HG03432 (cell line): ENCODE data around the gene PPP1R14C.

Experiments
- ATAC-seq: cut with Tn5 transposase; IDR thresholded peaks from one replicate; pipeline ENCODE4 v1.9.1; 2021; ENCODE audit warnings: mild to moderate bottlenecking, moderate library complexity; ENCODE audit not compliant: unreplicated experiment

PPP1R14C gene

DNA sequence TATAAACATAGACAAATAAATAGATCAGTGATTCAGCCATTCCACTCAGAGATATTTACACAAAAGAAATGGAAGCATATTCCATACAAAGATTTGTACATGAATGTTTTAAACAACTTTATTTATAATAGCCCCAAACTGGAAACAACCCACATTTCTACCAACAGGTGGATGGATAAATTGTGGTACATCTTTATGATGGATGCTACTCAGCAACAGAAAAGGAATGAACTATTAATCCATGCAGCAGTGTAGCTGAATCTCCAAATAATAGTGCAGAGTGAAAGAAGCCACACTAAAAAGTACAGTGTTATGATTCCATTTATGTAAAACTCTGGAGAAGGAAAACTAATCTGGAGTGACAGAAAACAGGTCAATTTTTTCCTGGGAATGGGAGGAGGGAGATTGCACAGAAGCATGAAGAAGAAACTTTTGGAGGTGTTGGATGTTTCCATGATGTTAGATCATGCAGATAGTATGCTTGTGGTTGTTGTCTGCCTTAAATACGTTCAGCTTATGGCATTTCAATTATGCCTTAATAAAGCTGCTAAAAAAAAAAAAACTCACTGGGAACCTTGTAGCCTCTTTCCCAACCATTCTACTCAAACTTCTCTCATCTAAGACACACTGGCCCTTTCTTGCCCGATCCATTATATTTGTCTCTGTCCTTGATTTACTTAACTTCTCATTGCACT lies 100.9 kb downstream of the PPP1R14C start:
- ATAC-seq: no peak

DNA sequence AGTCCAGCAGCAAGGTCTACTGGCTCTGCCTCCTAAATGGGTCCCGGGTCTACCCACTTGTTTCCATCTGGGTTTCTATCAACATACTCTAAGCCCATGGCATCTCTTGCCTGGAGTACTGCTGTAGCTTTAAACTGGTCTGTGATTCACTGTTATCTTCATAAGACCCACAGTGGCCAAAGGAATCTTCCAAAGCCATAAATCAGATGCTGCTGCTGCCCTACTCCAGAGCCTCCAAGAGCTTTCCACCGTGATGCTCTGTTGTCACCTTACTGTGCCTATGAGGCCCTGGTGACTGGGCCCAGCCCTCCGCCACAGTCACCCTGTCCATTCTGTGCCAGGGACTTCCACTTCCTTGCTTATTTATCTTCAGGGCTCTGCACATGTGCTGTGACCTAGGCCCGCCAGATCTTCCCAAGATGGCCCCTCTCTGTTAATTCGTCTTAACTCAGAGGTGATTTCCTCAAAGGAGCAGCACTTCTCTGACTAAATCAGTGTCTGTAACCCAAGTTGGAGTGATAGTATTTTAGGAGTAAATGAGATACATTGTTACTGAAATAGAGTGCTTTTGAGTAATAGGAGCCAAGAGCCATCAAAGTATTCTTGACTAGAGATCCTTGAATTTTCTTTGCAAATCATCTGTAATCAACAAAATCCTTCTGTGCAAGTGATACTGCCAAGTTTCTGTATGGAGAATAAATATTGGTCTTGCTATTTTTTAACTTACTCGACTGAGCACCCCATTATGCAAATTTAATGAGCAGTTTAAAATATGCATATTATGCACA lies 102.5 kb downstream of the PPP1R14C start:
- ATAC-seq: no peak

DNA sequence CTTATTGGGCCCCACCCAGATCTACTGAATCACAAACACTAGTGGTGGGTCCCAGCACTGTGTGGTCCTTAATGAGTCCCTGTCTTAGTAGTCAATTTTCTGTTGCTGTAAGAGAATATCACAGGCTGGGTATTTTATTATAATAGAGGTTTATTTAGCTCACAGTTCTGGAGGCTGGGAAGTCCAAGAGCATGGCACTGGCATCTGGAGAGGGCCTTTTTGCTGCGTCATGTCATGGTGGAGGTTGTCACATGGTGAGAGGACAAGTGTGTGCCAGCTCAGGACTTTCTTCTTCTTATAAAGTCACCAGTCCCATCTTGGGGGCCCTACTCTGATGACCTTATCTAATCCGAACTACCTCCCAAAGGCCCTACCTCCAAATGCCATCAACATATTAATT lies 105.0 kb downstream of the PPP1R14C start:
- no peak for ATAC-seq

DNA sequence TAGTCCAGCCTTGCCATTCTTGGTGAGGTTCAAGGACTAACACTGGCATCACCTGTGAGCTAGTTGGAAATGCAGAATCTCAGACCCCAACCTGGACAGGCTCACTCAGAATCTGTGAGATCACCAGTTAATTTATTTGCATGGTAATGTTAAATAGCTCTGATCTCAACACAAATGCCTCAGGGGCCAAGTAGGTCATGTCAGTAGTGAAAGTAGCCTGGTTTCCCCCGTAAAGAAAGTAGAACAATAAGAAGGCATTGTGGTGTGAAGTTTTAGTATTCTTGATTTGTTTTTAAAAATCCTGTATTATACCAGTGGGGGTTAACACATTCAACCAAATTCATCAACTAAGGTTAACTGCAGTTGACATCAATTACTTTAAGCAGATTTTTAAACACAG lies 105.5 kb downstream of the PPP1R14C start:
- ATAC-seq: no peak

DNA sequence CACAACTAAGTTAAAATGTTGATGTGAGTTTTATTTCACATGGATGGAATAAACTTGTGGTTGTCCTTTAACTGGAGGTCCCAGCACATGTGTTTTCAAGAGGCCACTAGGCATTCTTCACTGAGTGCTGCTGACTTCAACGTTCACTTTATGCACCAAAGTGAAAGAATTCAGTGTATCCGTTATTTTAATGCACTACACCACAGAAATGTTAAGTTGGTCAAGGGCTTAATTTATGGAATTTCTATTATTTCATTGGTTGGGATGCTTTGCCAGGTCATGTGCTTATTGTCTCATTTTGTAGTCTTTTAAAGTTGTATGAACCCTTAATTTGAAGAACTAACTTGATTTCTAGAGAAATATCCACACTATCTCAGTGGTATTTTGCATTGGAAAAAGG lies 106.4 kb downstream of the PPP1R14C start:
- ATAC-seq: no peak

DNA sequence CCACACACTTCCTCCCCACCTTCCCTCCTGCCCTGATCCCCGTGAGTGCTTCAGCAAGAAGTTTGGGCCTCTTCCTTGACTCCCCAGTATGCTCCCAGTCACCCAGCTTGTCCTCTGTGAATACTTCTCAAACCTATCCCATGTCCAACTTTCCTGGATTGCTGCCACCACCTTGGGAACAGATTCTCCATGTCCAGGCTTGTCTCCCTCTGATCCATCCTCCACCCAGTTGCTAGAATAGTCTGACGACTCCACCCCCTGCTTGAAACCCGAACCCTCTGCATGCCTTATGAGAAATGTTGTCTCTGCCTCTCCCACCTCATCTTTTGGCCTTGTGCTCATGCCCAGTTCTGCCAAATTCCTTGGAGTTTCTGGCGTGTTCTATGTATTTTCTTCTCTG lies 108.0 kb downstream of the PPP1R14C start:
- no peak for ATAC-seq

DNA sequence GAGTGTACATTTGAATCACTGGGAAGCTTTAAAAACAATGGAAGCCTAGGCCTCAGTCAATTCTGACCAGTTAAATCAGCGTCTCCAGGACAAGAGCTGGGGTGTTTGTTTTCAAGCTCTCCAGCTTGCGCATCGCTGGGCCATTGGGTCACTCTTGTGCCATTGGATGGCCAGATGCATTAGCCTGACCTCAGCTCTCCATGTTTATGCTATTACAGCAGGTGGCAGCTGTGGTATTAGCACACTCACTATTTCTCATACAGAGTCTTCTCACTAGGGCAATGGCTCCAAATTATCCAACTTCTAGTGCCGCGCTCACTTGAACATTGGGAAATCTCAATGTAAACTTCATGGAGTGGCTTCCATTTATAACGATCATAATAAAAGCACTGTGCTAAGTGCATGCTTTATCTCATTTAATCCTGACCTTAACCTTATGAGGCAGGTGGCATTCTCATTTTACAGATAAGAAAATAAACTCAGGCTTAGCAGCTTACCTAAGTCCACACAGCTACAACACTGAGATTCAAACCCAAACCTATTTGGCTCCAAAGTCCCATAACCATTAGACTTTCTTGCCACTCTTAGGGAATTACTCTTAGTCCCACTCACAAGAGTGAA lies 108.8 kb downstream of the PPP1R14C start:
- ATAC-seq: no peak

DNA sequence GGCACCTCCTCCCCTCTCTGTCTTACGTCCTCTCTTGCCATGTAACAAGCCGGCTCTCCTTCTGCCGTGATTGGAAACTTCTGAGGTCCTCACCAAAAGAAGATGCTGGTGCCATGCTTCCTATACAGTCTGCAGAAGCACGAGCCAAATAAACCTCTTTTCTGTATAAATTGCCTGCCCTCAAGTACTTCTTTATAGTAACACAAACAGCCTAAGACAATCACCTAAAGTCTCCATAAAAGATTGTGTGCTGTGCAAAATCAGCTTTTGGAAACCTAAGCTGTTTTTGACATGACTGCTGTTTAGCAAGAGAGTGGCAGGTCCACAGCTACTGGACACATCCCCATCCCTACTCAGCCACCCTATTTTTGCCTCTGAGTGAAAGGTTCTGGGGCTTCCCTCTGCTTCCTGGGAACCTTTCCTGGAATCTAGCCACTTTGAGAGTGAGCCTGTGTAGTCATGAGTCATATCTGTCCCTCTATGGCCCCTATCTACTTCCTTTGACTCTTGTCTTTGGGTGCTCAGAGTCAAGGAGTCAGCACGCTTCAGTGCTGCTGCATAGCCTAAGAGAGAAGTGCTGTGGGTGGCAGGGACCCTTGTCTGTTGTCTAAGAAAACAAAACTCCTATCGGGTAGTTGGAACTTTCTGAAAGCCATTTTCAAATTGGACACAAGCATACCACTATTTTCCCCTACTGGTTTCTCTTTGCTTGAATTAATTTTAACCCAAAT lies 110.0 kb downstream of the PPP1R14C start:
- no peak for ATAC-seq

DNA sequence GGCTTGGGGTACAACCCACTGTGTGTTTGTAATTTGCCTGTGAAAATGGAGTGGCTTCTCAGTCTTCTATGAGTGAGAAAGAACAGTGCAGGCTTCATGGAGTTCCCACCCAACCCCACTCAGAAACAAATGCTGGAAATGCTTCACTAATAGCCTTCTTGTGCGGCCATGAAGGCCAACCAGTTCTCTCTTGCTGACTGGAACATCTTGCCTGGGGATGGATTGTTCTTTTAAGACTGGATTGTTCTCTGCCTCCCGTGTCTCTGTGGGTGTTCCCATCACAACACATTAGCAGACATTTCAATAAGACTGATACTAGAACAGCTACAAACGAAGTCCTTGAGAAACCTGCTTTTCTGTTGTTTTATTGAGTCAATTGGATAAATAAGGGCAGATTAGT lies 110.6 kb downstream of the PPP1R14C start:
- no peak for ATAC-seq

DNA sequence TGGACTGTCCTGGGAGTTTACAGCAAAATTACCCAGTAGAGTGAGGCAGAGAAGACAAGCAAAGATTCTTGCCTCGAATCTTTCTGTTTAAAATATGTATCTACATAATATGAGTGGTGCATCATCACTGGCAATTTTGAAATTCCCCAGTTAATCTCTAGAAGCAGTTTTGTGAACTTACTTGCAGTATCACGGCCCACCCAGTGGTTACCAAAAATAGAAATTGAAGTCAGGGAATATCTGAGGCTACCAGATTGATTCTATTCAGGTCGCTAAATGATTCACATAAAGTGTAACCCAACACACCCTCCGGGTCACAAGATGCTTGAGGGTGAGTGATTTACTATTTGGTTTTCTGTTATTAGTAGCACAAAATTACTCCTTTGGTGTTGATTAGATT lies 111.9 kb downstream of the PPP1R14C start:
- ATAC-seq: no peak

DNA sequence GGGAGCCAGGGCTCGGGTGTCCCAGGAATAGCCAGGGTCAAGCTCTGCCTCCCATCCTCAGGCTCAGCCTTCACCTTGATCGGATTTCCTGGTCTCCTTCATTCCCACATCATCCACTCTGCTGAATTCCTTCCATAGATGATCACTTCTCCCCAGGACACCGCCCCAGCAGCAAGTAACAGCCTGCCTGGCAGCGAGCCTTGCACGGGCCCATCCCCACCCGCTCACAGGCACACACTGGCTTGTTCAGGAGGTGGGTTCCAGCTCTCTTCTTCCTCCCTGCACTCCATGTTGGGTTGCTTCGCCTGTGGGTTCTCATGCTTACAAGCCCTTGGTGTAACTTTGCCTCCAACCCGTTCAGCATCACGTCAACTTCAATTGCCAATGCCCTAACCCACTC lies 113.0 kb downstream of the PPP1R14C start:
- ATAC-seq: no peak

DNA sequence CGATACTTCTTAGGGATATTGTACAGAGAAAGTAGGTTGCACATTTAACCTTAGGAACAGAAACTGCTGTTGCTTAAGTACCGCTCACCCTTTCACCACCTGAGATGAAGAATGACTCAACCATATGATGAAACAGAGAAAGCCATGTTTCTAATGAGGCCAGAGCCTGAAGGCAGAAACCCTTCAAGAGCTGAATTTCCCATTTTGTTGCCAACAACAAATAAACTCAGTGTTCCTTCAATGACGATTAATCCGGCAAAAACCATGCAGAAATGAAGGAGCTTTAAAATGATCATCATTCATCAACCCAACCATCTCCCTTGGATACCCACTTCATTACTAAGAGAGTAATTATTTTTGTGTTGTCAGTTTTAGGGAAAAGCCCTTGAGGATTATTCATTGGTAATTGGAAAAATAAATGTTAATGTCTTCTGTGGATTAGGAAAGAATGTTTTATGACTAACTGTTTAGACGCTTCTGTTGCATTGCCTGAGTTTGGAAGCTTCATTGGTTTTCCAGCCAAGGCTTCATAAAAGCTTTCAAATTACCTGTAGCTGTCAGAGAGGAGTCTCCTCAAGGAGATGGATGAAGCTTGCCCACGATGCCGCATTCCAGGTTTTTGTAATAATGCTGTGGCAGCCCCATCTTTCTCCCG lies 113.9 kb downstream of the PPP1R14C start:
- no peak for ATAC-seq

DNA sequence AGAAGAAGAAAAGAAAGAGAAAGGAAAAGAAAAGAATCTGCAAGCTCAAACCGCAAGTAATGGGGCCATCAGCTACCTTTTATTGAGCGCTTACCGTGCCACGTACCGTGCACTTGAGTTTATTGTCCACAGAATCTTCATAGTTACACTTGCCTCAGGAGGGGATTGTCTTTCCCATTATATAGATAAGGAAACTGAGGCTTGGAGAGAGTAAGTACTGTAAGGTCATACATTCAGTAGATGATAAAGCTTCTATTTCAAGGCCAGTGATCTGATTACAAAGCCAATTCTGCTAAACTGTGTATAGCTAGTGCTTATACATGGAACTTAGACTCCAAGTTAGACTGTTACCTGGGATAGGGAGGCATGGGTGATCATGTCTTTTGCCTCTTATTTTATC lies 115.5 kb downstream of the PPP1R14C start:
- no peak for ATAC-seq

DNA sequence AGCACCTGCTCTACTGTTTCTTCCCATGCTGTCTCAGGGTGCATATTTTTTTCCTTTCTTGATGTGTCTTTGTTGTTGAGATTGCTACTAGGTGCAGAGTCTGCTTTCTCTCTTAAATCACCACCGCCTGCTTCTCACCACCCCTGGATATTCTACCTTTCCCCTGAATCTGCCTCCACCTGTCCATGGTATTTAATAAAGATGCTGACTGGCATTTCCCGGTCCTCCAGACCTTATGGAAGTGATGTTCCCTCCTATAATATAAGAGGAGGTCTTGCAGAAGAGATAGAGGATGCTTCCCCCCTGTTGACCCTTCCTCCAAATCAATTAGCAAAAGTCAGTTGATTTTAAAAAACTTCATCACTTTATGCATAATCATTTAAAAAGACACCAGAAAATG lies 118.1 kb downstream of the PPP1R14C start:
- no peak for ATAC-seq

DNA sequence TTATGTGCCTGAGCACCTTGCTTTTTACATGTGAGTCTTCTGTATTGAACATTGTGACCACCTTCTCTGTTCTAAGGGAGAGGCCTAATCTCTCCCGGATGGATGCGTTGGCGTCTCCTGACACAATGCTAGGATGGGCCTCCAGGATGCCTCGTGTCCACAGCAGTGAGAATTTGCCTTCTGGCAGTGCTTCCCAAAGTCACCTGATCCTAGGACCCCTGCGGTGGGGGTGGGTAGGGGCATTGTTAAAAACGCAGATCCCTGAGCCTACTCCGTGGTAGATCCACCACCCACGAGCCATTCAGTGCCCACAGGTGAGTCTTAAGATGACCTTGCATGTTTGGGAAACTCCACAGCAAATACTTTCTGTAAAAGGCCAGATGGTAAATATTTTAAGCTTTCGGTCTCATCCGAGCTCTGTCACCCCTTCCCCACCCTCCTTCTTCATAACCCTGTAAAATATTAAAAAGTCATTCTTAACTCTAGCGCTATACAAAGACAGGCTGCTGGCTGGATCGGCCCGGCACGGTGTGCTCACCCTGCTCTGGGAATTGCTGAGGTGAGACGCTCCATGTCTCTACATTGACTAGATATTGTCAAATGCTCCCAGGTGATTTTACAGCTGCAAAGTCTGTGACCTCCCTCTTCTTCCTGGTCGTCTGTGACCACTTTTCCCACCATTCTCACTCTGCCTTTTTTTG lies 119.3 kb downstream of the PPP1R14C start:
- ATAC-seq: no peak

DNA sequence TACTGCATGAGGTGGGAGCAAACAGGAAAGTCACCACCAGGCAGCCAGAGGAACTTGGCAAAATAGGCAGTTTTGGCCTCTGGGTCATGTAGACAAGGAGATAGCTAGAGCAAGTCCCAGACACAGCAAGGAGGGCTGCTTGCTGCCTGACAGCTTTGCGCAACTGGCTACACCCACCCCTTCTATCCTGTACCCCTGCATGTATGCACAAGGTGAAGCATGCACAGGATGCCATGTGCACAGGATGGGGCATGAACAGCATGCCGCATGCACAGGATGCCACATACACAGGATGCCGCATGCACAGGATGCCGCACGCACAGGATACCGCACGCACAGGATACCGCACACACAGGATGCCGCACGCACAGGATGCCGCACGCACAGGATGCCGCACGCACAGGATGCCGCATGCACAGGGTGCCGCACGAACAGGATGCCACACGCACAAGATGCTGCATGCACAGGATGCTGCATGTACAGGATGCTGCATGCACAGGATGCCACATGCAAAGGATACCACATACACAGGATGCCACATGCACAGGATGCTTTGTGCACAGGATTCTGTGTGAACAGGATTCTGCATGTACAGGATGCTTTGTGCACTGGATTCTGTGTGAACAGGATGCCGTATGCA lies 121.0 kb downstream of the PPP1R14C start:
- no peak for ATAC-seq

DNA sequence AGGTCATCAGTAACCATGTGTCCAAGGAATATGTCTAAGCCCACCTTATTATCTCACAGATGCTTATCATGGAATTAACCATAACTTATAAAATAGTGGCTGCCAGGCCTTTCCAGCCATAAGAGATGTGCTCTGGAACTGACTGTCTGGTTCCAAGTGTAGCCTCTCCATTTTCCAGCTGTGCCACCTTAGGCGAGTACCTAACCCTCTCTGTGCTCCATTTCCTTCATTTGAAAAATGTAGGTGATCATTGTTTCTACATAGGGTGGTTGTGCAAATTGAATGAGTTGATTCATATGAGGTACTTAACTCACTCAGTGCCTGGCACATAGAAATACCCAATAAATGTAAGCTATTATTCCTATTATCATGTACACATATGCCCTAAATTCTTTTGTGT lies 123.5 kb downstream of the PPP1R14C start:
- no peak for ATAC-seq

DNA sequence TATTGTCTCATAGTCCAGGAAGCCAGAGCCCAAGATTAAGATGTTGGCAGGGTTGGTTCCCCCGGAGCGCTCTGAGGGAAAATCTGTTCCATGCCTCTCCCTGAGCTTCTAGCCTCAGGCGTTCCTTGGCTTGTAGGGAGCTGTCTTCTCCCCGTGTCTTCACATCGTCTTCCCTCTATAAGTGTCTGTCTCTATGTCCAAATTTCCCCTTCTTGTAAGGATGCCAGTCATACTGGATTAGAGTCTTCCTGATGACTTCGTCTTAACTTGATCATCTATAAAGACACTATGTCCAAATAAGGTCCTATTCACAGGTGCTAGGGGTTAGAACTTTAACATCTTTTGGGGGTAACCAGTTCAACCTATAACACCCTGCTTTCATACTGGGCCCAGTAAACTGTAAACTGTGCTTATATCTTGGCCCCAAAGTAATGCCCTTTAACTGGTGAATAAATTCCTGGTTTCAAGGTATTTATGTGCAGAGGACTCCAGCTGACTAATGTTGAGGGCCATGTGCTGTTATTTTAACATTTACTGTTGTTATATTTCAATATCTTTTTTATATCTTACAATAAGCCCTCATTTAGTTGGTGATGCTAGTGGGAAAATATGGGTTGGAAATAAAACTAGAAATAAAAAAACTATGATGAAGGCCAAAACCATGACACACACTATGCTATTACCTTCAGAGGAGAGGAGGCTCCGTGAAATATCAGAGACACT lies 124.3 kb downstream of the PPP1R14C start:
- ATAC-seq: no peak
